Lung (tissue), 12 donors: ENCODE measurements around the gene WDPCP. TPM values are rescaled to one million over a fixed set of nuclear protein-coding genes. Genes with fewer than 3 reads are reported as not detected.

Source experiments
- ATAC-seq: fragments of 200-7000 bp; cut with Tn5 transposase; one replicate; pipeline ENCODE4 v1.9.1; 2020; ENCODE audit warnings: moderate number of reproducible peaks; ENCODE audit not compliant: insufficient read depth, low FRiP score
- DNase-seq, 3 donors: peaks; one replicate each; pipeline ENCODE4 v3.0.0-alpha.2; 2013 to 2017
- H3K27ac ChIP-seq, 2 donors: one replicate each; pipeline ENCODE4 v1.5.1; 2013; ENCODE audit warnings: mild to moderate bottlenecking in 2 of 2, moderate library complexity in 2 of 2, control low read depth in 1 of 2, inconsistent platforms in 1 of 2, low read depth in 1 of 2, low read length in 1 of 2
- H3K27me3 ChIP-seq, 3 donors: one replicate each; pipeline ENCODE4 v1.5.1; 2013; ENCODE audit warnings: low read length in 2 of 3; ENCODE audit not compliant: control insufficient read depth in 3 of 3, insufficient read depth in 3 of 3
- H3K36me3 ChIP-seq, 4 donors: one replicate each; pipeline ENCODE4 v1.5.1; 2013; ENCODE audit warnings: low read length in 4 of 4, mild to moderate bottlenecking in 1 of 4, moderate library complexity in 1 of 4; ENCODE audit not compliant: control insufficient read depth in 4 of 4, insufficient read depth in 4 of 4
- H3K4me1 ChIP-seq, 5 donors: one replicate each; pipeline ENCODE4 v1.5.1; 2013; ENCODE audit warnings: low read length in 5 of 5, mild to moderate bottlenecking in 2 of 5, moderate library complexity in 1 of 5; ENCODE audit not compliant: control insufficient read depth in 5 of 5, insufficient read depth in 5 of 5
- H3K4me3 ChIP-seq: one replicate; pipeline ENCODE4 v1.5.1; 2013; ENCODE audit warnings: mild to moderate bottlenecking, control low read depth, moderate library complexity
- H3K9ac ChIP-seq, 2 donors: one replicate each; pipeline ENCODE4 v1.5.1; 2013; ENCODE audit warnings: low read length in 2 of 2, control low read depth in 1 of 2; ENCODE audit not compliant: insufficient read depth in 1 of 2
- H3K9me3 ChIP-seq, 4 donors: one replicate each; pipeline ENCODE4 v1.5.1; 2013; ENCODE audit warnings: low read length in 3 of 4, mild to moderate bottlenecking in 1 of 4, moderate library complexity in 1 of 4; ENCODE audit not compliant: control insufficient read depth in 4 of 4, insufficient read depth in 3 of 4
- WGBS, 2 donors: extraction: QIAGEN DNeasy Blood & Tissue Kit; methylation state at CpG; one replicate each; pipeline ENCODE4 v1.1.7; 2013; 5-methylcytosine and 5-hydroxymethylcytosine counted together
- polyA plus RNA-seq, 2 donors: library from polyadenylated mRNA; stranded (reverse); fragments of 200-250 nt; gene quantifications; one replicate each; pipeline ENCODE4 v1.2.1, GENCODE V29; 2013
- total RNA-seq, 2 donors: library from RNA; depleted of rRNA in 1 of 2; stranded (reverse); fragments of >200 nt in 1 of 2; gene quantifications; one replicate each; pipeline ENCODE4 v1.2.1, GENCODE V29; 2014 to 2021
- TF ChIP-seq, protein P1 (sequence below): IDR thresholded peaks from 2 replicates; pipeline ENCODE4 v1.5.1; 2012; ENCODE audit warnings: mild to moderate bottlenecking; ENCODE audit errors: control extremely low read depth, extremely low read depth
- donor health status: control.
- donor health status: control.
- donor health status: Bipolar disorder and iron deficiency.
- donor health status: healthy.
- donor health status: DM: yes; HTN: yes; CAD: no.

The WDPCP gene
- total and polyA plus RNA-seq, 4 donors = 2.3 to 40.7 (median 8.6) TPM

DNA sequence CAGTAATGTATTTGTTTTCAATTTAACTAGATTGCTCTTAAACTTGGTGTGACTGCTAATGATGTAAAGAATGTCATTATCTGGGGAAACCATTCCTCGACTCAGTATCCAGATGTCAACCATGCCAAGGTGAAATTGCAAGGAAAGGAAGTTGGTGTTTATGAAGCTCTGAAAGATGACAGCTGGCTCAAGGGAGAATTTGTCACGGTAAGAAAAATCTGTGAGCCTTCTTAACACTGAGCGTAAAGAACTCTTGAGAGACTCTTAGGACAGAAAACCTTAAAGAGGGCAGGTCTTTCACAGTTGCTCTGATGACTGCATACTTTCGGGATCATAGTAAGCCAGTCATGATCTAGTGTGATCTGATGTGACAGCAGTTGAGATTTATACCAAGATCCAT is 16.4 kb upstream of the WDPCP start:
- TF ChIP-seq, protein P1, sequence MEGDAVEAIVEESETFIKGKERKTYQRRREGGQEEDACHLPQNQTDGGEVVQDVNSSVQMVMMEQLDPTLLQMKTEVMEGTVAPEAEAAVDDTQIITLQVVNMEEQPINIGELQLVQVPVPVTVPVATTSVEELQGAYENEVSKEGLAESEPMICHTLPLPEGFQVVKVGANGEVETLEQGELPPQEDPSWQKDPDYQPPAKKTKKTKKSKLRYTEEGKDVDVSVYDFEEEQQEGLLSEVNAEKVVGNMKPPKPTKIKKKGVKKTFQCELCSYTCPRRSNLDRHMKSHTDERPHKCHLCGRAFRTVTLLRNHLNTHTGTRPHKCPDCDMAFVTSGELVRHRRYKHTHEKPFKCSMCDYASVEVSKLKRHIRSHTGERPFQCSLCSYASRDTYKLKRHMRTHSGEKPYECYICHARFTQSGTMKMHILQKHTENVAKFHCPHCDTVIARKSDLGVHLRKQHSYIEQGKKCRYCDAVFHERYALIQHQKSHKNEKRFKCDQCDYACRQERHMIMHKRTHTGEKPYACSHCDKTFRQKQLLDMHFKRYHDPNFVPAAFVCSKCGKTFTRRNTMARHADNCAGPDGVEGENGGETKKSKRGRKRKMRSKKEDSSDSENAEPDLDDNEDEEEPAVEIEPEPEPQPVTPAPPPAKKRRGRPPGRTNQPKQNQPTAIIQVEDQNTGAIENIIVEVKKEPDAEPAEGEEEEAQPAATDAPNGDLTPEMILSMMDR = no peak
- WGBS, 2 donors = 81 to 93% methylated on average over 4 of the region's 4 CpGs
- no peak for DNase-seq
- H3K27ac ChIP-seq = no peak overlapping the region
- peaks cover 0 to 2% (median 0%) of the 10 kb centered on the region in 5 donors for H3K4me1 ChIP-seq
- H3K4me3 ChIP-seq = no peak overlapping the region
- H3K9me3 ChIP-seq = no peaks in the 10 kb centered on the region
- H3K36me3 ChIP-seq = peaks cover 11 to 41% (median 23%) of the 10 kb centered on the region in 4 donors
- no peak overlapping the region for H3K9ac ChIP-seq
- ATAC-seq = no peak
- H3K27me3 ChIP-seq = no peaks in the 10 kb centered on the region

DNA sequence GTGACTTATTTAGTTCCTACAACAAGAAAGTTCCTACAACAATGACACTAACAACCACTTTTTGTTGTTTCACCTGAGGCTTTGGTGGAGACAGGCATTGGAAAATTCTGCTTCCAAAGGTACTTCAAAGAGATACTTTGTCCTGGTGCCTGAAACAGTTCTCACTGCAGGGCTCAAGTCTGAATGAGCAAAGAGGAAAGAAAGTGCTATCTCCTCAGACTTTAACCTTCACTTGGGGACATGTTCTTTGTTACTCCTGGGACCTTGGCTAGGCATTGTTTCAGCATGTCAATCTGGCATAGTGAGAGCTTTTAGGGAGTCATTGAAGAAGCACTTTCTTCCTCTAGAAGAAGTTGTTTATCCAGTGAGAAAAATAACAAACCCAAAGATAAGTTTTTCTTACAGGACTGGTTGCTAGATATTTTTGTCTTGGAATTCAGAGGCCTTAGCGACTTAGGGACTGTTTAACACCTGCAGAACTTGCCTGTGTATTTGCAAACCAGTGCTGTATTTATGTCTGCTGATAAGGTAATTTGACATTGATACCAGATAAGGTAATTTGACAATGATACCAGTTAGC is 12.7 kb upstream of the WDPCP start:
- TF ChIP-seq, protein P1 = no peak
- no peak for ATAC-seq
- no peaks in the 10 kb centered on the region for H3K27me3 ChIP-seq
- H3K9ac ChIP-seq = no peak overlapping the region
- H3K9me3 ChIP-seq = no peaks in the 10 kb centered on the region
- H3K36me3 ChIP-seq = peaks cover 9 to 52% (median 23%) of the 10 kb centered on the region in 4 donors
- DNase-seq = no peak
- H3K4me3 ChIP-seq = no peak overlapping the region
- WGBS, 2 donors = 88 to 90% methylated on average over 1 of the region's 1 CpG
- H3K27ac ChIP-seq = no peak overlapping the region
- H3K4me1 ChIP-seq = peaks cover 0 to 8% (median 0%) of the 10 kb centered on the region in 5 donors

DNA sequence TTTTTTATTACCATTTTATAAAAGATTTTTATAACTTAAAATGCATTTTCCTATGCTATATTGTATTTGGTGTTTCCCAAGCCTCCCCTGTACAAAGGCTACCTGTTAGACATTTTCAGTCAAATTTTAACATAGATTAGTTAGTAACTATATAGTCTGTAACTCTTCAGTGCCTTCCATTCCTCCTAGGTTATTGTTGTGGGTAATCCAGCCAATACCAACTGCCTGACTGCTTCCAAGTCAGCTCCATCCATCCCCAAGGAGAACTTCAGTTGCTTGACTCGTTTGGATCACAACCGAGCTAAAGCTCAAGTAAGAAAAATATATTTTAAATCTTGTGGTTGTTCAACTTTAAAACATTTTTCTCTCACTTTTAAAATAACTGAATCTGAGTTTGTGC is 10.7 kb upstream of the WDPCP start:
- DNase-seq = no peak
- 95 to 96% methylated on average over 2 of the region's 2 CpGs for WGBS, 2 donors
- peaks cover 0 to 12% (median 0%) of the 10 kb centered on the region in 5 donors for H3K4me1 ChIP-seq
- H3K36me3 ChIP-seq = peaks cover 4 to 53% (median 19%) of the 10 kb centered on the region in 4 donors
- ATAC-seq = no peak
- no peak overlapping the region for H3K9ac ChIP-seq
- no peaks in the 10 kb centered on the region for H3K27me3 ChIP-seq
- TF ChIP-seq, protein P1 = no peak
- no peaks in the 10 kb centered on the region for H3K9me3 ChIP-seq
- no peak overlapping the region for H3K4me3 ChIP-seq
- H3K27ac ChIP-seq = no peak overlapping the region
